ENCODE measurements around the gene DLST. TPM values are rescaled to one million over a fixed set of nuclear protein-coding genes. Genes with fewer than 3 reads are reported as not detected.

The DLST gene
- total RNA-seq, 1 donor from 2014 or later, result 74.4 TPM

GRCh38 chr14:74861734-74862090, 20.0 kb upstream of the DLST start:
- Mint-ChIP-seq H3K36me3 (no peaks in the 10 kb centered on the region), H3K27ac (no peak overlapping the region), H3K27me3 (ENCODE audit: low read depth) (peaks cover 9% of the 10 kb centered on the region), H3K4me3 (no peak overlapping the region), H3K9me3 (no peaks in the 10 kb centered on the region), H3K4me1 (peaks cover 3% of the 10 kb centered on the region)
- DNase-seq (ENCODE audit: low spot score in 2 of 2, unreplicated experiment in 2 of 2), result no peak
- no peak for TF ChIP-seq CTCF (IDR thresholded peaks at IDR 0.05; ENCODE audit: unreplicated experiment)

GRCh38 chr14:74863274-74863673, 18.4 kb upstream of the DLST start:
- no peak for DNase-seq (ENCODE audit: low spot score in 2 of 2, unreplicated experiment in 2 of 2)
- Mint-ChIP-seq H3K4me1 (peaks cover 3% of the 10 kb centered on the region), H3K4me3 (no peak overlapping the region), H3K27me3 (ENCODE audit: low read depth) (peaks cover 14% of the 10 kb centered on the region), H3K36me3 (no peaks in the 10 kb centered on the region), H3K27ac (no peak overlapping the region), H3K9me3 (no peaks in the 10 kb centered on the region)
- no peak for TF ChIP-seq CTCF (IDR thresholded peaks at IDR 0.05; ENCODE audit: unreplicated experiment)

- Mint-ChIP-seq H3K27me3 (ENCODE audit: low read depth) (peaks cover 16% of the 10 kb centered on the region), H3K36me3 (no peaks in the 10 kb centered on the region), H3K4me1 (peaks cover 3% of the 10 kb centered on the region), H3K4me3 (no peak overlapping the region), H3K9me3 (no peaks in the 10 kb centered on the region), H3K27ac (no peak overlapping the region)
- DNase-seq (ENCODE audit: low spot score in 2 of 2, unreplicated experiment in 2 of 2), result no peak
- no peak for TF ChIP-seq CTCF (IDR thresholded peaks at IDR 0.05; ENCODE audit: unreplicated experiment)
These were observed 17.5 kb upstream of the DLST start for GRCh38 chr14:74864198-74864597.

- DNase-seq (ENCODE audit: low spot score in 2 of 2, unreplicated experiment in 2 of 2), result no peak
These were observed 16.6 kb upstream of the DLST start for GRCh38 chr14:74865156-74865555.

GRCh38 chr14:74866708-74867389, 14.9 kb upstream of the DLST start:
- no peak for TF ChIP-seq CTCF (IDR thresholded peaks at IDR 0.05; ENCODE audit: unreplicated experiment)
- H3K27me3 Mint-ChIP-seq (ENCODE audit: low read depth), result peaks cover 18% of the 10 kb centered on the region
- DNase-seq (ENCODE audit: low spot score in 2 of 2, unreplicated experiment in 2 of 2), result peak in 1 of 2 experiments; percentile 14
- H3K27ac Mint-ChIP-seq, result no peak overlapping the region
- no peak overlapping the region for H3K4me3 Mint-ChIP-seq
- no peaks in the 10 kb centered on the region for H3K9me3 Mint-ChIP-seq
- H3K36me3 Mint-ChIP-seq, result no peaks in the 10 kb centered on the region
- H3K4me1 Mint-ChIP-seq, result peaks cover 3% of the 10 kb centered on the region

More at GRCh38 chr14:74865156-74865555, 16.6 kb upstream of the DLST start:
- no peak overlapping the region for H3K4me3 Mint-ChIP-seq
- peaks cover 3% of the 10 kb centered on the region for H3K4me1 Mint-ChIP-seq
- no peaks in the 10 kb centered on the region for H3K9me3 Mint-ChIP-seq
- no peak overlapping the region for H3K27ac Mint-ChIP-seq
- TF ChIP-seq CTCF (IDR thresholded peaks at IDR 0.05; ENCODE audit: unreplicated experiment), result no peak
- peaks cover 16% of the 10 kb centered on the region for H3K27me3 Mint-ChIP-seq (ENCODE audit: low read depth)
- H3K36me3 Mint-ChIP-seq, result no peaks in the 10 kb centered on the region

All from mesothelial cell of epicardium (in vitro differentiated cells).